ENCODE measurements around the gene ATP13A1.
A peak's percentile ranks its signal among the peaks of the same experiment; 100 is the strongest.

DNA sequence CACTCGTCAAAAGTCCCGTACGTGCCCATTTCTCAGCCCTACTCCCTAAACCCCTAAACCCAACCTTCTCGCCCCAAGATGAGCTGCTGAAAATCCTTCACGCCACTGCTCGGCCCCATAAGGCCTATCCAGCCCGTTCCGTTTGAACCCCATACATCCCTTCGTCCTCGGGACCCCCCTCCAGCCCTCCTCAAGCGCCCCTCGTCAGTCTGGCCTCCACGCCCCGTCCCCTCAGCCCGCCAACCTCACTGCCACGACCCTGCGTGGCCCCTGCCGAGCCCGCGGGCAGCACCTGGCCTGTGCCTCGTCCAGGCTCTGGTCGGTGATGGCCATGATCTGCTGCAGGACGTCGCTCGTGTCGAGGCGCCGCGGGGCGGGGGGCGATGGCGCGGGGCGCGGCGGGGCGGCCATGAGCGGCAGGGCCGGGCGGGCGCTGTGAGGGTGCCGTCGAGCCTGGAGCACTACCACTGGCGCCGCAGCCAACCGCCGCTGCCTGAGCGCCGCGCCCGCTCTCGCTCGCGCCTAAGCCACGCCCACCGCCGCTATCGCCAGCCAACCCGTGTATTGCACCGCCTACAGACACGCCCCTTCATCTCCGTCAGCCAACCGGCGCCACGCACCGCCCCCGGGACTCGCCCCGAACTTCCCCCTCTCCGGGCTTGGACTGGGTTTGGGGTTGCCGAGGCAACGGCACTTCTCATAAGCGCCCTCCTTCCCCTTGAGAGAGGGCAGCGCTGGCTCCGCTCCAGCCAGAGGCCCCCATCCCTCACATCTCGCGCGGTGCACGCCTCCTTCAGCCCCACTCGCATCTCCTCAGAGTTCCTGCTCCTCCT lies 45.0 kb downstream of the ATP13A1 start, which contains the start of gene PBX4:
- TF ChIP-seq, protein P1, sequence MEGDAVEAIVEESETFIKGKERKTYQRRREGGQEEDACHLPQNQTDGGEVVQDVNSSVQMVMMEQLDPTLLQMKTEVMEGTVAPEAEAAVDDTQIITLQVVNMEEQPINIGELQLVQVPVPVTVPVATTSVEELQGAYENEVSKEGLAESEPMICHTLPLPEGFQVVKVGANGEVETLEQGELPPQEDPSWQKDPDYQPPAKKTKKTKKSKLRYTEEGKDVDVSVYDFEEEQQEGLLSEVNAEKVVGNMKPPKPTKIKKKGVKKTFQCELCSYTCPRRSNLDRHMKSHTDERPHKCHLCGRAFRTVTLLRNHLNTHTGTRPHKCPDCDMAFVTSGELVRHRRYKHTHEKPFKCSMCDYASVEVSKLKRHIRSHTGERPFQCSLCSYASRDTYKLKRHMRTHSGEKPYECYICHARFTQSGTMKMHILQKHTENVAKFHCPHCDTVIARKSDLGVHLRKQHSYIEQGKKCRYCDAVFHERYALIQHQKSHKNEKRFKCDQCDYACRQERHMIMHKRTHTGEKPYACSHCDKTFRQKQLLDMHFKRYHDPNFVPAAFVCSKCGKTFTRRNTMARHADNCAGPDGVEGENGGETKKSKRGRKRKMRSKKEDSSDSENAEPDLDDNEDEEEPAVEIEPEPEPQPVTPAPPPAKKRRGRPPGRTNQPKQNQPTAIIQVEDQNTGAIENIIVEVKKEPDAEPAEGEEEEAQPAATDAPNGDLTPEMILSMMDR (IDR thresholded peaks at IDR 0.05), result no peak
- peak in 1 of 2 donors; percentile 32 for TF ChIP-seq POLR2AphosphoS5 (IDR thresholded peaks at IDR 0.05)
- no peak for TF ChIP-seq EP300 (IDR thresholded peaks at IDR 0.05)

Measured in esophagus muscularis mucosa (tissue), 4 donors.